Activated gamma-delta T cell treated with Interleukin-2 at 50 U/mL for 16 hours (primary cell): ENCODE results near the gene PIAS4.

Experiments used
- DNase-seq: peaks from one replicate; pipeline ENCODE4 v3.0.0-alpha.2; 2020

Gene PIAS4

GRCh38 chr19:4023600-4024398, 16.3 kb downstream of the PIAS4 start:
- no peak for DNase-seq

- no peak for DNase-seq
Measured at GRCh38 chr19:4025317-4025716, 17.8 kb downstream of the PIAS4 start.

GRCh38 chr19:4027146-4027545, 19.6 kb downstream of the PIAS4 start:
- DNase-seq, result no peak

GRCh38 chr19:4028334-4029246, 21.1 kb downstream of the PIAS4 start:
- no peak for DNase-seq

- no peak for DNase-seq
Measured at GRCh38 chr19:4029247-4029614, 21.7 kb downstream of the PIAS4 start.

GRCh38 chr19:4030552-4030951, 23.0 kb downstream of the PIAS4 start:
- no peak for DNase-seq

- no peak for DNase-seq
Measured at GRCh38 chr19:4030981-4031380, 23.4 kb downstream of the PIAS4 start.

- DNase-seq, result no peak
Measured at GRCh38 chr19:4031420-4031819, 23.9 kb downstream of the PIAS4 start.

GRCh38 chr19:4032436-4032835, 24.9 kb downstream of the PIAS4 start:
- DNase-seq, result no peak

GRCh38 chr19:4033028-4033956, 25.8 kb downstream of the PIAS4 start:
- no peak for DNase-seq

GRCh38 chr19:4034048-4035017, 26.8 kb downstream of the PIAS4 start:
- no peak for DNase-seq

GRCh38 chr19:4035018-4035566, 27.6 kb downstream of the PIAS4 start:
- DNase-seq, result no peak

- DNase-seq, result no peak
Measured at GRCh38 chr19:4035582-4035981, 28.0 kb downstream of the PIAS4 start.

- DNase-seq, result no peak
Measured at GRCh38 chr19:4036576-4037300, 29.2 kb downstream of the PIAS4 start.

GRCh38 chr19:4037301-4037949, 29.9 kb downstream of the PIAS4 start:
- no peak for DNase-seq

- DNase-seq, result no peak
Measured at GRCh38 chr19:4038057-4038456, 30.5 kb downstream of the PIAS4 start.

GRCh38 chr19:4038661-4039423, 31.3 kb downstream of the PIAS4 start:
- DNase-seq, result no peak

GRCh38 chr19:4042064-4042730, 34.7 kb downstream of the PIAS4 start:
- DNase-seq, result no peak

GRCh38 chr19:4042731-4043082, 35.2 kb downstream of the PIAS4 start:
- DNase-seq, result no peak
